Liver (tissue), 9 donors: ENCODE data around the gene HNRNPA1. TPM values are rescaled to one million over a fixed set of nuclear protein-coding genes. Genes with fewer than 3 reads are reported as not detected.

Source experiments
- DNase-seq: peaks from one replicate; pipeline ENCODE4 v3.0.0-alpha.2; 2017; ENCODE audit warnings: low spot score
- H3K27ac ChIP-seq, 2 donors: one replicate each; pipeline ENCODE4 v1.7.0; 2013; ENCODE audit warnings: inconsistent platforms in 2 of 2, low read length in 2 of 2, control low read depth in 1 of 2, low read depth in 1 of 2, mild to moderate bottlenecking in 1 of 2
- H3K27me3 ChIP-seq, 4 donors: one replicate each; pipeline versions ENCODE4 v1.6.1 to v1.7.0; 2013; ENCODE audit warnings: low read length in 3 of 4, inconsistent platforms in 1 of 4, mild to moderate bottlenecking in 1 of 4, moderate library complexity in 1 of 4; ENCODE audit not compliant: control insufficient read depth in 4 of 4, insufficient read depth in 4 of 4
- H3K36me3 ChIP-seq, 4 donors: one replicate each; pipeline versions ENCODE4 v1.6.1 to v1.7.0; 2013; ENCODE audit warnings: low read length in 3 of 4, mild to moderate bottlenecking in 3 of 4, low read depth in 1 of 4, moderate library complexity in 1 of 4; ENCODE audit not compliant: control insufficient read depth in 4 of 4, insufficient read depth in 3 of 4
- H3K4me1 ChIP-seq, 4 donors: one replicate each; pipeline versions ENCODE4 v1.6.1 to v1.7.0; 2013; ENCODE audit warnings: low read length in 3 of 4, mild to moderate bottlenecking in 3 of 4, moderate library complexity in 1 of 4; ENCODE audit not compliant: control insufficient read depth in 4 of 4, insufficient read depth in 4 of 4
- H3K4me3 ChIP-seq, 3 donors: one replicate each; pipeline versions ENCODE4 v1.6.1 to v1.7.0; 2013; ENCODE audit warnings: low read length in 3 of 3, control low read depth in 1 of 3, low read depth in 1 of 3, mild to moderate bottlenecking in 1 of 3
- H3K9ac ChIP-seq, 2 donors: one replicate each; pipeline ENCODE4 v1.7.0; 2013; ENCODE audit warnings: low read length in 2 of 2, mild to moderate bottlenecking in 2 of 2, moderate library complexity in 2 of 2, control low read depth in 1 of 2, low read depth in 1 of 2
- H3K9me3 ChIP-seq, 4 donors: one replicate each; pipeline versions ENCODE4 v1.6.1 to v1.7.0; 2013; ENCODE audit warnings: low read length in 3 of 4; ENCODE audit not compliant: control insufficient read depth in 4 of 4
- ATF3 ChIP-seq: IDR thresholded peaks from 2 replicates; pipeline ENCODE4 v1.6.1; 2016; ENCODE audit warnings: antibody characterized with exemption
- CTCF ChIP-seq: fragments of 150-350 bp; IDR thresholded peaks from 2 replicates; pipeline ENCODE4 v1.5.1; 2017; ENCODE audit warnings: improper control_type of control experiment, low read depth, low read length; ENCODE audit not compliant: missing input control
- EGR1 ChIP-seq, 2 donors: IDR thresholded peaks; 2 replicates each; pipeline ENCODE4 v1.6.1; 2016 to 2018; ENCODE audit warnings: antibody characterized with exemption in 2 of 2, low read depth in 2 of 2
- FOXA1 ChIP-seq: IDR thresholded peaks from 2 replicates; pipeline ENCODE4 v1.6.1; 2016; ENCODE audit warnings: antibody characterized with exemption
- FOXA2 ChIP-seq: IDR thresholded peaks from 2 replicates; pipeline ENCODE4 v1.6.1; 2016; ENCODE audit warnings: antibody characterized with exemption
- GABPA ChIP-seq, 2 donors: IDR thresholded peaks in 1 of 2; conservative IDR thresholded peaks in 1 of 2; 2 replicates each; pipeline ENCODE4 v1.6.1; 2016; ENCODE audit warnings: antibody characterized with exemption in 2 of 2, mild to moderate bottlenecking in 1 of 2, moderate library complexity in 1 of 2
- HNF4A ChIP-seq, 2 donors: conservative IDR thresholded peaks; 2 replicates each; pipeline ENCODE4 v1.6.1; 2016; ENCODE audit warnings: antibody characterized with exemption in 2 of 2, mild to moderate bottlenecking in 2 of 2
- HNF4G ChIP-seq: IDR thresholded peaks from 2 replicates; pipeline ENCODE4 v1.6.1; 2016; ENCODE audit warnings: antibody characterized with exemption
- JUND ChIP-seq, 2 donors: IDR thresholded peaks; 2 replicates each; pipeline ENCODE4 v1.6.1; 2016; ENCODE audit warnings: antibody characterized with exemption in 2 of 2
- MAX ChIP-seq: IDR thresholded peaks from 2 replicates; pipeline ENCODE4 v1.6.1; 2016; ENCODE audit warnings: antibody characterized with exemption
- NR2F2 ChIP-seq: IDR thresholded peaks from 2 replicates; pipeline ENCODE4 v1.6.1; 2016; ENCODE audit warnings: antibody characterized with exemption
- RAD21 ChIP-seq, 2 donors: IDR thresholded peaks; 2 replicates each; pipeline ENCODE4 v1.6.1; 2016; ENCODE audit warnings: antibody characterized with exemption in 2 of 2, mild to moderate bottlenecking in 2 of 2
- REST ChIP-seq: IDR thresholded peaks from 2 replicates; pipeline ENCODE4 v1.6.1; 2016; ENCODE audit warnings: antibody characterized with exemption, mild to moderate bottlenecking
- RXRA ChIP-seq, 2 donors: IDR thresholded peaks; 2 replicates each; pipeline ENCODE4 v1.6.1; 2017 to 2018; ENCODE audit warnings: antibody characterized with exemption in 2 of 2, mild to moderate bottlenecking in 1 of 2
- SP1 ChIP-seq: IDR thresholded peaks from 2 replicates; pipeline ENCODE4 v1.6.1; 2018; ENCODE audit warnings: antibody characterized with exemption, mild to moderate bottlenecking
- YY1 ChIP-seq: IDR thresholded peaks from 2 replicates; pipeline ENCODE4 v1.6.1; 2016; ENCODE audit warnings: antibody characterized with exemption, mild to moderate bottlenecking
- ZBTB33 ChIP-seq: IDR thresholded peaks from 2 replicates; pipeline ENCODE4 v1.6.1; 2016; ENCODE audit warnings: antibody characterized with exemption
- WGBS: extraction: QIAGEN DNeasy Blood & Tissue Kit; methylation state at CpG from one replicate; pipeline ENCODE4 v1.1.7; 2013; 5-methylcytosine and 5-hydroxymethylcytosine counted together
- polyA plus RNA-seq, 2 donors: library from polyadenylated mRNA; stranded (reverse) in 1 of 2; unstranded in 1 of 2; fragments of 200-250 nt in 1 of 2; fragments of >200 nt in 1 of 2; fragmentation: Nextera tagmentation in 1 of 2; extraction: Ambion mirVana in 1 of 2; gene quantifications; one replicate each; pipeline versions ENCODE4 v1.2.1 to v1.2.3, GENCODE V29; 2013 to 2015
- total RNA-seq, 2 donors: library from RNA; depleted of rRNA; stranded (reverse); fragments of >200 nt; gene quantifications; one replicate each; pipeline ENCODE4 v1.2.3, GENCODE V29; 2014
- donor health status: healthy.
- donor health status: healthy.
- donor health status: healthy.
- donor health status: healthy.
- donor health status: healthy.

The HNRNPA1 gene
- total and polyA plus RNA-seq, 4 donors, result 81.0 to 274 (median 205) TPM

- Histone ChIP-seq H3K4me1 (peaks cover 0 to 43% (median 36%) of the 10 kb centered on the region in 4 donors), H3K27me3 (no peaks in the 10 kb centered on the region), H3K27ac (no peak overlapping the region), H3K9me3 (no peaks in the 10 kb centered on the region), H3K36me3 (peaks cover 19 to 59% (median 50%) of the 10 kb centered on the region in 4 donors), H3K4me3 (no peak overlapping the region), H3K9ac (no peak overlapping the region)
- TF ChIP-seq ATF3, result no peak
- TF ChIP-seq RXRA (IDR thresholded peaks at IDR 0.05), result no peak
- no peak for TF ChIP-seq NR2F2
- no peak for TF ChIP-seq SP1
- no peak for TF ChIP-seq EGR1 (IDR thresholded peaks at IDR 0.05; ENCODE audit: low read depth in 2 of 2)
- no peak for TF ChIP-seq CTCF
- no peak for TF ChIP-seq RAD21 (IDR thresholded peaks at IDR 0.05)
- no peak for TF ChIP-seq JUND (IDR thresholded peaks at IDR 0.05)
- 68% methylated on average over 12 of the region's 12 CpGs for WGBS
- DNase-seq, result no peak
Observed at GRCh38 chr12:54286042-54287030, 5.8 kb downstream of the HNRNPA1 start.

- H3K9ac ChIP-seq, result no peak overlapping the region
- no peaks in the 10 kb centered on the region for H3K27me3 ChIP-seq
- peaks cover 0 to 34% (median 27%) of the 10 kb centered on the region in 4 donors for H3K4me1 ChIP-seq
- no peak for TF ChIP-seq HNF4A (conservative IDR thresholded peaks at IDR 0.05)
- TF ChIP-seq RAD21 (IDR thresholded peaks at IDR 0.05), result no peak
- TF ChIP-seq ZBTB33, result no peak
- TF ChIP-seq YY1, result no peak
- TF ChIP-seq GABPA (IDR thresholded peaks at IDR 0.05 in 1 of 2, conservative IDR thresholded peaks at IDR 0.05 in 1 of 2), result no peak
- no peak for TF ChIP-seq RXRA (IDR thresholded peaks at IDR 0.05)
- no peak for TF ChIP-seq REST
- TF ChIP-seq JUND (IDR thresholded peaks at IDR 0.05), result no peak
- no peak for TF ChIP-seq MAX
- no peak for TF ChIP-seq NR2F2
- TF ChIP-seq FOXA2, result no peak
- no peak for TF ChIP-seq HNF4G
- no peak for TF ChIP-seq FOXA1
- TF ChIP-seq CTCF, result no peak
- no peak for TF ChIP-seq EGR1 (IDR thresholded peaks at IDR 0.05; ENCODE audit: low read depth in 2 of 2)
- H3K27ac ChIP-seq, result no peak overlapping the region
- H3K4me3 ChIP-seq, result no peak overlapping the region
- H3K9me3 ChIP-seq, result no peaks in the 10 kb centered on the region
- 76% methylated on average over 8 of the region's 8 CpGs for WGBS
- DNase-seq, result no peak
- H3K36me3 ChIP-seq, result peaks cover 16 to 49% (median 45%) of the 10 kb centered on the region in 4 donors
Observed at GRCh38 chr12:54287261-54288157, 7.0 kb downstream of the HNRNPA1 start.
